Osteocyte (in vitro differentiated cells): ENCODE results near the gene LYZL2. TPM values are rescaled to one million over a fixed set of nuclear protein-coding genes. Genes with fewer than 3 reads are reported as not detected.
A peak's percentile ranks its signal among the peaks of the same experiment; 100 is the strongest.
"Not testable (repeated sequence)": the region's sequence is repeated elsewhere in the genome, so short reads cannot be mapped to it uniquely, and the experiment has no call there.

ENCODE experiments used
- DNase-seq: peaks from one replicate; pipeline ENCODE4 v3.0.0; 2021; ENCODE audit warnings: mixed read lengths; ENCODE audit not compliant: unreplicated experiment; ENCODE audit errors: extremely low spot score
- H3K27ac Mint-ChIP-seq: one replicate; pipeline ENCODE4 v1.8.0; 2021; ENCODE audit warnings: mild to moderate bottlenecking, mixed read lengths; ENCODE audit not compliant: unreplicated experiment
- H3K27me3 Mint-ChIP-seq: one replicate; pipeline ENCODE4 v1.8.0; 2021; ENCODE audit warnings: mixed read lengths; ENCODE audit not compliant: unreplicated experiment
- H3K36me3 Mint-ChIP-seq: one replicate; pipeline ENCODE4 v1.8.0; 2021; ENCODE audit warnings: mixed read lengths; ENCODE audit not compliant: unreplicated experiment
- H3K4me1 Mint-ChIP-seq: one replicate; pipeline ENCODE4 v1.8.0; 2021; ENCODE audit warnings: mixed read lengths; ENCODE audit not compliant: unreplicated experiment
- H3K4me3 Mint-ChIP-seq: one replicate; pipeline ENCODE4 v1.8.0; 2021; ENCODE audit warnings: mild to moderate bottlenecking, moderate library complexity, mixed read lengths; ENCODE audit not compliant: unreplicated experiment
- H3K9me3 Mint-ChIP-seq: one replicate; pipeline ENCODE4 v1.8.0; 2021; ENCODE audit warnings: mixed read lengths; ENCODE audit not compliant: unreplicated experiment
- CTCF ChIP-seq: fragments of 200-600 bp; sonication (generic); IDR thresholded peaks from 2 replicates; pipeline ENCODE4 v1.5.0; 2021; ENCODE audit warnings: antibody characterized with exemption, mild to moderate bottlenecking, moderate library complexity
- total RNA-seq: library from RNA; stranded (reverse); gene quantifications from 2 replicates; pipeline ENCODE4 v1.2.1, GENCODE V29; 2021

Gene LYZL2
- total RNA-seq, 1 donor from 2014 or later = not detected

GRCh38 chr10:30647089-30647488 lies 17.5 kb upstream of the LYZL2 start:
- Mint-ChIP-seq H3K27ac (no peak overlapping the region), H3K27me3 (peaks cover 10% of the 10 kb centered on the region), H3K4me3 (no peak overlapping the region), H3K4me1 (peaks cover 36% of the 10 kb centered on the region), H3K9me3 (no peaks in the 10 kb centered on the region), H3K36me3 (no peaks in the 10 kb centered on the region)
- no peak for TF ChIP-seq CTCF
- no peak for DNase-seq

- TF ChIP-seq CTCF = no peak
- no peak overlapping the region for H3K27ac Mint-ChIP-seq
- peaks cover 10% of the 10 kb centered on the region for H3K27me3 Mint-ChIP-seq
- DNase-seq = no peak
- H3K4me1 Mint-ChIP-seq = peaks cover 29% of the 10 kb centered on the region
- no peaks in the 10 kb centered on the region for H3K36me3 Mint-ChIP-seq
- H3K4me3 Mint-ChIP-seq = no peak overlapping the region
- H3K9me3 Mint-ChIP-seq = no peaks in the 10 kb centered on the region
Observed at GRCh38 chr10:30645340-30645827, 15.8 kb upstream of the LYZL2 start.

- DNase-seq, H3K4me3 Mint-ChIP-seq, H3K36me3 Mint-ChIP-seq, H3K27ac Mint-ChIP-seq, H3K9me3 Mint-ChIP-seq, H3K27me3 Mint-ChIP-seq: not testable (repeated sequence)
- peaks cover 29% of the 10 kb centered on the region for H3K4me1 Mint-ChIP-seq
Observed at GRCh38 chr10:30644408-30644861, 14.9 kb upstream of the LYZL2 start.

- not testable (repeated sequence) for DNase-seq, H3K9me3 Mint-ChIP-seq, H3K27me3 Mint-ChIP-seq
Observed at GRCh38 chr10:30643557-30644199, 14.1 kb upstream of the LYZL2 start.

GRCh38 chr10:30642856-30643255 lies 13.3 kb upstream of the LYZL2 start:
- not testable (repeated sequence) for H3K4me3 Mint-ChIP-seq, H3K36me3 Mint-ChIP-seq, H3K27me3 Mint-ChIP-seq, H3K9me3 Mint-ChIP-seq, H3K27ac Mint-ChIP-seq, DNase-seq
- peaks cover 29% of the 10 kb centered on the region for H3K4me1 Mint-ChIP-seq

More at GRCh38 chr10:30643557-30644199, 14.1 kb upstream of the LYZL2 start:
- H3K36me3 Mint-ChIP-seq, H3K27ac Mint-ChIP-seq, H3K4me3 Mint-ChIP-seq: not testable (repeated sequence)
- H3K4me1 Mint-ChIP-seq = peaks cover 29% of the 10 kb centered on the region

GRCh38 chr10:30639946-30640786 lies 10.6 kb upstream of the LYZL2 start:
- TF ChIP-seq CTCF = peak; percentile 82
- peaks cover 23% of the 10 kb centered on the region for H3K4me1 Mint-ChIP-seq
- H3K36me3 Mint-ChIP-seq = no peaks in the 10 kb centered on the region
- no peak overlapping the region for H3K27ac Mint-ChIP-seq
- H3K27me3 Mint-ChIP-seq = peaks cover 10% of the 10 kb centered on the region
- no peaks in the 10 kb centered on the region for H3K9me3 Mint-ChIP-seq
- H3K4me3 Mint-ChIP-seq = no peak overlapping the region
- DNase-seq = no peak
